Keratinocyte (primary cell): ENCODE data around the gene EYS.

Experiments
- CTCF ChIP-seq, 3 experiments: IDR thresholded peaks in 1 of 3; conservative IDR thresholded peaks in 1 of 3; optimal IDR thresholded peaks in 1 of 3; 2 replicates in 2 of 3; 3 replicates in 1 of 3; pipeline versions ENCODE3 to v1.5.1; 2011; ENCODE audit warnings: low read length in 3 of 3, mild to moderate bottlenecking in 3 of 3, moderate library complexity in 2 of 3, control low read depth in 1 of 3, inconsistent platforms in 1 of 3; ENCODE audit not compliant: insufficient read depth in 2 of 3; ENCODE audit errors: extremely low read depth in 1 of 3
- EZH2 ChIP-seq: IDR thresholded peaks from one replicate; pipeline ENCODE4 v1.6.1; 2012; ENCODE audit warnings: inconsistent platforms, mild to moderate bottlenecking, low read length, moderate library complexity

DNA sequence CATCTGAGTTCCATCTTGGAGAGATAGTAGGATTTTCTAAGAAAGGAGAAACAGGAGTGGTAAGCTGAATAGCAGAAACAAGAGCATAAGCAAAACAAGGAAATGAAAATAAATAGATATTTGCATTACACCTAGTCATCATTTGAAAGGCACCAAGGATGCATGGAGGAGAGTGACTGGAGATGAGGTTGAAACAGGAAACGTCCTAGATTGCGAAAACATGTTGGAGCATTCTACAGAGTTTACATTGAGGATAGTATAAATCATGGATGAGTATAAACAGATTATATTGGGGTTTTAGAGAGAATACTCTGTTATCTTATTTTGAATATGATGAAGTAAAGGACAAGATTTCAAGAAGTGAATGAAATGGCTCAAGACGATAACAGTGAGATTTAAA, 507.3 kb downstream of the EYS start:
- TF ChIP-seq CTCF (optimal IDR thresholded peaks at IDR 0.05 in 1 of 3, IDR thresholded peaks at IDR 0.05 in 1 of 3, conservative IDR thresholded peaks at IDR 0.05 in 1 of 3; ENCODE audit: extremely low read depth in 1 of 3, insufficient read depth in 2 of 3, low read length in 3 of 3): no peak
- TF ChIP-seq EZH2: no peak
